Liver (tissue), 9 donors: Measurements from ENCODE around the gene FAM118A. TPM values are rescaled to one million over a fixed set of nuclear protein-coding genes. Genes with fewer than 3 reads are reported as not detected.
A peak's percentile ranks its signal among the peaks of the same experiment; 100 is the strongest.

Experiments
- DNase-seq: peaks from one replicate; pipeline ENCODE4 v3.0.0-alpha.2; 2017; ENCODE audit warnings: low spot score
- H3K27ac ChIP-seq, 2 donors: one replicate each; pipeline ENCODE4 v1.7.0; 2013; ENCODE audit warnings: inconsistent platforms in 2 of 2, low read length in 2 of 2, control low read depth in 1 of 2, low read depth in 1 of 2, mild to moderate bottlenecking in 1 of 2
- H3K27me3 ChIP-seq, 4 donors: one replicate each; pipeline versions ENCODE4 v1.6.1 to v1.7.0; 2013; ENCODE audit warnings: low read length in 3 of 4, inconsistent platforms in 1 of 4, mild to moderate bottlenecking in 1 of 4, moderate library complexity in 1 of 4; ENCODE audit not compliant: control insufficient read depth in 4 of 4, insufficient read depth in 4 of 4
- H3K36me3 ChIP-seq, 4 donors: one replicate each; pipeline versions ENCODE4 v1.6.1 to v1.7.0; 2013; ENCODE audit warnings: low read length in 3 of 4, mild to moderate bottlenecking in 3 of 4, low read depth in 1 of 4, moderate library complexity in 1 of 4; ENCODE audit not compliant: control insufficient read depth in 4 of 4, insufficient read depth in 3 of 4
- H3K4me1 ChIP-seq, 4 donors: one replicate each; pipeline versions ENCODE4 v1.6.1 to v1.7.0; 2013; ENCODE audit warnings: low read length in 3 of 4, mild to moderate bottlenecking in 3 of 4, moderate library complexity in 1 of 4; ENCODE audit not compliant: control insufficient read depth in 4 of 4, insufficient read depth in 4 of 4
- H3K4me3 ChIP-seq, 3 donors: one replicate each; pipeline versions ENCODE4 v1.6.1 to v1.7.0; 2013; ENCODE audit warnings: low read length in 3 of 3, control low read depth in 1 of 3, low read depth in 1 of 3, mild to moderate bottlenecking in 1 of 3
- H3K9ac ChIP-seq, 2 donors: one replicate each; pipeline ENCODE4 v1.7.0; 2013; ENCODE audit warnings: low read length in 2 of 2, mild to moderate bottlenecking in 2 of 2, moderate library complexity in 2 of 2, control low read depth in 1 of 2, low read depth in 1 of 2
- H3K9me3 ChIP-seq, 4 donors: one replicate each; pipeline versions ENCODE4 v1.6.1 to v1.7.0; 2013; ENCODE audit warnings: low read length in 3 of 4; ENCODE audit not compliant: control insufficient read depth in 4 of 4
- EGR1 ChIP-seq, 2 donors: IDR thresholded peaks; 2 replicates each; pipeline ENCODE4 v1.6.1; 2016 to 2018; ENCODE audit warnings: antibody characterized with exemption in 2 of 2, low read depth in 2 of 2
- GABPA ChIP-seq, 2 donors: IDR thresholded peaks in 1 of 2; conservative IDR thresholded peaks in 1 of 2; 2 replicates each; pipeline ENCODE4 v1.6.1; 2016; ENCODE audit warnings: antibody characterized with exemption in 2 of 2, mild to moderate bottlenecking in 1 of 2, moderate library complexity in 1 of 2
- HNF4A ChIP-seq, 2 donors: conservative IDR thresholded peaks; 2 replicates each; pipeline ENCODE4 v1.6.1; 2016; ENCODE audit warnings: antibody characterized with exemption in 2 of 2, mild to moderate bottlenecking in 2 of 2
- HNF4G ChIP-seq: IDR thresholded peaks from 2 replicates; pipeline ENCODE4 v1.6.1; 2016; ENCODE audit warnings: antibody characterized with exemption
- JUND ChIP-seq, 2 donors: IDR thresholded peaks; 2 replicates each; pipeline ENCODE4 v1.6.1; 2016; ENCODE audit warnings: antibody characterized with exemption in 2 of 2
- NR2F2 ChIP-seq: IDR thresholded peaks from 2 replicates; pipeline ENCODE4 v1.6.1; 2016; ENCODE audit warnings: antibody characterized with exemption
- RAD21 ChIP-seq, 2 donors: IDR thresholded peaks; 2 replicates each; pipeline ENCODE4 v1.6.1; 2016; ENCODE audit warnings: antibody characterized with exemption in 2 of 2, mild to moderate bottlenecking in 2 of 2
- REST ChIP-seq: IDR thresholded peaks from 2 replicates; pipeline ENCODE4 v1.6.1; 2016; ENCODE audit warnings: antibody characterized with exemption, mild to moderate bottlenecking
- SP1 ChIP-seq: IDR thresholded peaks from 2 replicates; pipeline ENCODE4 v1.6.1; 2018; ENCODE audit warnings: antibody characterized with exemption, mild to moderate bottlenecking
- TAF1 ChIP-seq: conservative IDR thresholded peaks from 2 replicates; pipeline ENCODE4 v1.6.1; 2016; ENCODE audit warnings: antibody characterized with exemption, mild to moderate bottlenecking
- WGBS: extraction: QIAGEN DNeasy Blood & Tissue Kit; methylation state at CpG from one replicate; pipeline ENCODE4 v1.1.7; 2013; 5-methylcytosine and 5-hydroxymethylcytosine counted together
- polyA plus RNA-seq, 2 donors: library from polyadenylated mRNA; stranded (reverse) in 1 of 2; unstranded in 1 of 2; fragments of 200-250 nt in 1 of 2; fragments of >200 nt in 1 of 2; fragmentation: Nextera tagmentation in 1 of 2; extraction: Ambion mirVana in 1 of 2; gene quantifications; one replicate each; pipeline versions ENCODE4 v1.2.1 to v1.2.3, GENCODE V29; 2013 to 2015
- total RNA-seq, 2 donors: library from RNA; depleted of rRNA; stranded (reverse); fragments of >200 nt; gene quantifications; one replicate each; pipeline ENCODE4 v1.2.3, GENCODE V29; 2014
- TF ChIP-seq, protein P1 (sequence below): fragments of 150-350 bp; IDR thresholded peaks from 2 replicates; pipeline ENCODE4 v1.5.1; 2017; ENCODE audit warnings: improper control_type of control experiment, low read depth, low read length; ENCODE audit not compliant: missing input control
- donor health status: healthy.
- donor health status: healthy.
- donor health status: healthy.
- donor health status: healthy.
- donor health status: healthy.

The FAM118A gene
- total and polyA plus RNA-seq, 4 donors = 4.7 to 36.0 (median 5.6) TPM

- no peaks in the 10 kb centered on the region for H3K9me3 ChIP-seq
- no peaks in the 10 kb centered on the region for H3K36me3 ChIP-seq
- TF ChIP-seq RAD21 (IDR thresholded peaks at IDR 0.05) = no peak
- no peak for TF ChIP-seq TAF1
- no peak for TF ChIP-seq SP1
- no peak for DNase-seq
- H3K4me3 ChIP-seq = no peak overlapping the region
- no peaks in the 10 kb centered on the region for H3K27me3 ChIP-seq
- no peak overlapping the region for H3K27ac ChIP-seq
- WGBS = 81% methylated on average over 3 of the region's 3 CpGs
- peaks cover 0 to 5% (median 3%) of the 10 kb centered on the region in 4 donors for H3K4me1 ChIP-seq
- H3K9ac ChIP-seq = no peak overlapping the region
Measured at GRCh38 chr22:45281010-45281409, 28.7 kb upstream of the FAM118A start.

DNA sequence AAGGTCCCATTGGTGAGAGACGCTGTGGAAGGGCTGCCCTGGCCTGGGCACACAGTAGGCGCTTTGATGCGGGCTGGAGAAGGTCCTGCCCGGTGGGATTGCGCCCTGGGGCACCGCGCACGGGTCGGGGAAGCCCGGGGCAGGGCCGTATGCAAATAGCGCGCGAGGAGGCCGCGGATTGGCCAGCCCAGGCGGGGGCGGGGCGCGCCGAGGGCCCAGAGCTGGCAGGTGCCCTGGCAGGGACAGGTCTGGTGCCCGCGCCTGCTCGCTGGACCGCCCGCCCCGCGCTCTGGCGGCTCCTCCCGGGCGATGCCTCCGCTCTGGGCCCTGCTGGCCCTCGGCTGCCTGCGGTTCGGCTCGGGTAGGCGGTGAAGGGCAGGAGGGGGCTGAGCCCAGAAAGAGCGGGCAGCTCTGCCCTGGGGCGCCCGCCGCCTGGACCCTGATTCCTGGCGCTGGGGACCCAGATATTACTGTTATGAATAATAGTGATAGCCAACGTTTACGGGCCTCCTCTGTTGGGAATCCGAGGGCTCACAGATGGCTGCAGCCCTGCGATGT lies 24.9 kb upstream of the FAM118A start, which contains the start of gene UPK3A:
Gene UPK3A (plus strand): TSS at position 245 of the 558 bp plus-strand sequence. CDS start 65 bp downstream, at position 310.
- H3K4me3 ChIP-seq = peak within 1 kb of the TSS in 1 of 3 donors; percentile 39
- no peaks in the 10 kb centered on the region for H3K9me3 ChIP-seq
- H3K27me3 ChIP-seq = no peaks in the 10 kb centered on the region
- WGBS = 9% methylated on average over 46 of the region's 46 CpGs
- H3K9ac ChIP-seq = no peak within 1 kb of the TSS
- H3K27ac ChIP-seq = no peak within 1 kb of the TSS
- TF ChIP-seq, protein P1, sequence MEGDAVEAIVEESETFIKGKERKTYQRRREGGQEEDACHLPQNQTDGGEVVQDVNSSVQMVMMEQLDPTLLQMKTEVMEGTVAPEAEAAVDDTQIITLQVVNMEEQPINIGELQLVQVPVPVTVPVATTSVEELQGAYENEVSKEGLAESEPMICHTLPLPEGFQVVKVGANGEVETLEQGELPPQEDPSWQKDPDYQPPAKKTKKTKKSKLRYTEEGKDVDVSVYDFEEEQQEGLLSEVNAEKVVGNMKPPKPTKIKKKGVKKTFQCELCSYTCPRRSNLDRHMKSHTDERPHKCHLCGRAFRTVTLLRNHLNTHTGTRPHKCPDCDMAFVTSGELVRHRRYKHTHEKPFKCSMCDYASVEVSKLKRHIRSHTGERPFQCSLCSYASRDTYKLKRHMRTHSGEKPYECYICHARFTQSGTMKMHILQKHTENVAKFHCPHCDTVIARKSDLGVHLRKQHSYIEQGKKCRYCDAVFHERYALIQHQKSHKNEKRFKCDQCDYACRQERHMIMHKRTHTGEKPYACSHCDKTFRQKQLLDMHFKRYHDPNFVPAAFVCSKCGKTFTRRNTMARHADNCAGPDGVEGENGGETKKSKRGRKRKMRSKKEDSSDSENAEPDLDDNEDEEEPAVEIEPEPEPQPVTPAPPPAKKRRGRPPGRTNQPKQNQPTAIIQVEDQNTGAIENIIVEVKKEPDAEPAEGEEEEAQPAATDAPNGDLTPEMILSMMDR = no peak
- TF ChIP-seq EGR1 (IDR thresholded peaks at IDR 0.05; ENCODE audit: low read depth in 2 of 2) = peak in 1 of 2 donors; percentile 19
- no peaks in the 10 kb centered on the region for H3K36me3 ChIP-seq
- DNase-seq = peak; percentile 72
- peaks cover 0 to 5% (median 3%) of the 10 kb centered on the region in 4 donors for H3K4me1 ChIP-seq

GRCh38 chr22:45285263-45286058 lies 24.3 kb upstream of the FAM118A start:
- H3K4me3 ChIP-seq = no peak overlapping the region
- TF ChIP-seq HNF4A (conservative IDR thresholded peaks at IDR 0.05) (no peak), REST (no peak), HNF4G (no peak), JUND (IDR thresholded peaks at IDR 0.05) (no peak), NR2F2 (no peak), GABPA (IDR thresholded peaks at IDR 0.05 in 1 of 2, conservative IDR thresholded peaks at IDR 0.05 in 1 of 2) (no peak)
- H3K36me3 ChIP-seq = no peaks in the 10 kb centered on the region
- H3K27me3 ChIP-seq = no peaks in the 10 kb centered on the region
- H3K9ac ChIP-seq = no peak overlapping the region
- H3K9me3 ChIP-seq = no peaks in the 10 kb centered on the region
- H3K27ac ChIP-seq = no peak overlapping the region
- 63% methylated on average over 16 of the region's 16 CpGs for WGBS
- peaks cover 0 to 5% (median 3%) of the 10 kb centered on the region in 4 donors for H3K4me1 ChIP-seq
- no peak for DNase-seq
